ENCODE results near the gene RRBP1.

Gene RRBP1

DNA sequence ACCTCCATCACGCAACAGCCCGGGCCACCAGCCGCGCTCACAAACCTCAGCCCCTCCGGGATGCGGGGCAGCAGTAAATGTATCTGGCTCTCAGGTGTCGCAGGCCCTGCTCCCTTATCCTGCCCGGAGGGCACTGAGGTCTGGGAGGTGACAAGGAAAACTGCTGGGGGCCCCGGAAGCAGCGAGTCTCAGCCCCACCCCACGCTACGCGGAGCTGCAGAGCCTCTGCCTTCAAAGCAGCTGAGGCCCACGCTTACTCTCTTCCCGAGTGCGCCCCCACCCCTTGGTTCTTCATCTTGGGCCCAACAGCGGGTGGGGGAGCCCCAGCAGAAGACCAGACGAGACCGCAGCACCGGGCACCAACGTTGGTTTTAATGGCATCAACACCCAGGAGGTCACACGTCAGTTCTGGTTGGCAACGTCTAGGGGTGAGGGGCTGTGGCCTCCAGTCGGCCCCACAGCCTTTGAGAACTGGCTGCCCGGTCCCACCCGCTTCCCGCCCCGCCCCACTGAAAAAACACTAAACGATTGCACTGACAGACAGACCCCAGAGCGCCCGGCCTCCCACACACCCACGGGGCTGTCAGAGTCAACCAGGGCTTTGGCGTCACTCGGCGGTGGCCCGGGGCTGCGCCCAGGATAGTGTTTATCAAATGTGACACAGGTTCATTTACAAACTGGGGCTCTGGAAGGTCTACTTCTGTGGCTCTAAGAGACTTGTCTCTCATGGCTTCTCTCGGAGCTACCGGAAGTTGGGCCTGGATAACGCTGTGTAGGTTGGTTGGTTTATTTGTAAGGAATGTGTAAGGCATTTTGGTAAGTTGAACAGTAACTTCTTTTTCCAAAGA is 68.5 kb downstream of the RRBP1 start:
- Mint-ChIP-seq H3K36me3 (ENCODE audit: low read depth) (peaks cover 13% of the 10 kb centered on the region), H3K4me3 (peak overlapping the region in 2 of 3 experiments; percentile 5), H3K9me3 (no peaks in the 10 kb centered on the region), H3K27me3 (ENCODE audit: low read depth) (no peaks in the 10 kb centered on the region), H3K4me1 (peaks cover 14% of the 10 kb centered on the region), H3K27ac (peak overlapping the region; percentile 79 to 94 (median 88))
- TF ChIP-seq, protein P1, sequence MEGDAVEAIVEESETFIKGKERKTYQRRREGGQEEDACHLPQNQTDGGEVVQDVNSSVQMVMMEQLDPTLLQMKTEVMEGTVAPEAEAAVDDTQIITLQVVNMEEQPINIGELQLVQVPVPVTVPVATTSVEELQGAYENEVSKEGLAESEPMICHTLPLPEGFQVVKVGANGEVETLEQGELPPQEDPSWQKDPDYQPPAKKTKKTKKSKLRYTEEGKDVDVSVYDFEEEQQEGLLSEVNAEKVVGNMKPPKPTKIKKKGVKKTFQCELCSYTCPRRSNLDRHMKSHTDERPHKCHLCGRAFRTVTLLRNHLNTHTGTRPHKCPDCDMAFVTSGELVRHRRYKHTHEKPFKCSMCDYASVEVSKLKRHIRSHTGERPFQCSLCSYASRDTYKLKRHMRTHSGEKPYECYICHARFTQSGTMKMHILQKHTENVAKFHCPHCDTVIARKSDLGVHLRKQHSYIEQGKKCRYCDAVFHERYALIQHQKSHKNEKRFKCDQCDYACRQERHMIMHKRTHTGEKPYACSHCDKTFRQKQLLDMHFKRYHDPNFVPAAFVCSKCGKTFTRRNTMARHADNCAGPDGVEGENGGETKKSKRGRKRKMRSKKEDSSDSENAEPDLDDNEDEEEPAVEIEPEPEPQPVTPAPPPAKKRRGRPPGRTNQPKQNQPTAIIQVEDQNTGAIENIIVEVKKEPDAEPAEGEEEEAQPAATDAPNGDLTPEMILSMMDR (IDR thresholded peaks at IDR 0.05; ENCODE audit: unreplicated experiment in 3 of 3): no peak

DNA sequence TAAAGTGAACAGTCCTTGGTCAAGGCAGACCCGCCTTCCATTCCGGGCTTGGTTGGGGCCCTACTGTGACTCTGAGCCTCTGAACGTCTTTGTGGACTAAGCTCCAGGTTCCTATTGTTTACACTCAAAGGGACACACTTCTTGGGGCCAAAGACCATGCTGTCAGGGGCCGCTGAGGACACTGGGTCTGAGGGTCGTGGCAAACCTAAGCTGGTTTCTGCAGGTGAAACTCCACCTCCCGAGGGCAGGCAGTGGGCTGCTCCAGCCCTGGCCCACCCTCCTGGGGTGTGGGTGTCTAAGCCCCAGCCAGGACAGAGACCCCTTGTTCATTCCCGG is 69.1 kb downstream of the RRBP1 start:
- Mint-ChIP-seq H3K4me1 (peaks cover 14% of the 10 kb centered on the region), H3K27me3 (ENCODE audit: low read depth) (no peaks in the 10 kb centered on the region), H3K9me3 (no peaks in the 10 kb centered on the region), H3K36me3 (ENCODE audit: low read depth) (peaks cover 12% of the 10 kb centered on the region), H3K4me3 (no peak overlapping the region), H3K27ac (peak overlapping the region; percentile 20 to 85 (median 79))
- TF ChIP-seq, protein P1 (IDR thresholded peaks at IDR 0.05; ENCODE audit: unreplicated experiment in 3 of 3): no peak

DNA sequence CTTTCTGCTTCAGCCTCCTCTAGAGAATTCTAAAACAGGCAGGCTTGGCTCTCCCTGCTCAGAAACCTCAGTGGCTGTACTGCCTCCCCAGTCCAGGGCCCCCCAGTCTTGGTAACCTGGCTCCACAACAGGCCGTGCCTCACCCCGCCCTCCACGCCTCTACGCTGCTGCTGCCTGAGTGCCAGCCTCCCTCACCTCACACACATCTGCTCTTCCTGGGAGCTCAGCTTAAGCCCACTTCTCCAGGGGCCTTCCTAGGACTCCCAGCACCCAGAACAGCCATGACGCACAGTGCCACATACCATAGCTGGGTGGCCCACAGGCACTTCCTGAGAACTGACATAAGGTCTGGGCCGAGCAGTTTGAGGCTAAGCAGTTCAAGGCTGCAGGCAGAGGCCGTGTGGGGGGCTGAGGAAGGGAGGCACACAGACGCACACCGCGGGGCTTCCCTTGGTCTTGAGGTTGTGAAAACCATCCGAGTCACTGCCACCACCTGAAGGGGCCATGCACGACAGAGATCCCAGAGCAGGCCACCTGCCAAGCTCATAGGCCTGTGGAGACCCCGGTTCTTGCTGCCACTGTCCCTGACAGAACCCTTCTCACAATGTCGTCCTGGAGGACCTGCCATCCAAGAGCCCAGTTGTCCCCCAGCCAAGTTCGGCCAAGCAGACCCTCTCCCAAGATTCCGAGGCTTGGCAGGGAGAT is 69.6 kb downstream of the RRBP1 start:
- TF ChIP-seq, protein P1 (IDR thresholded peaks at IDR 0.05; ENCODE audit: unreplicated experiment in 3 of 3): no peak
- Mint-ChIP-seq H3K4me3 (no peak overlapping the region), H3K4me1 (peaks cover 14% of the 10 kb centered on the region), H3K27ac (peak overlapping the region; percentile 20 to 85 (median 79)), H3K9me3 (no peaks in the 10 kb centered on the region), H3K36me3 (ENCODE audit: low read depth) (peaks cover 16% of the 10 kb centered on the region), H3K27me3 (ENCODE audit: low read depth) (no peaks in the 10 kb centered on the region)

DNA sequence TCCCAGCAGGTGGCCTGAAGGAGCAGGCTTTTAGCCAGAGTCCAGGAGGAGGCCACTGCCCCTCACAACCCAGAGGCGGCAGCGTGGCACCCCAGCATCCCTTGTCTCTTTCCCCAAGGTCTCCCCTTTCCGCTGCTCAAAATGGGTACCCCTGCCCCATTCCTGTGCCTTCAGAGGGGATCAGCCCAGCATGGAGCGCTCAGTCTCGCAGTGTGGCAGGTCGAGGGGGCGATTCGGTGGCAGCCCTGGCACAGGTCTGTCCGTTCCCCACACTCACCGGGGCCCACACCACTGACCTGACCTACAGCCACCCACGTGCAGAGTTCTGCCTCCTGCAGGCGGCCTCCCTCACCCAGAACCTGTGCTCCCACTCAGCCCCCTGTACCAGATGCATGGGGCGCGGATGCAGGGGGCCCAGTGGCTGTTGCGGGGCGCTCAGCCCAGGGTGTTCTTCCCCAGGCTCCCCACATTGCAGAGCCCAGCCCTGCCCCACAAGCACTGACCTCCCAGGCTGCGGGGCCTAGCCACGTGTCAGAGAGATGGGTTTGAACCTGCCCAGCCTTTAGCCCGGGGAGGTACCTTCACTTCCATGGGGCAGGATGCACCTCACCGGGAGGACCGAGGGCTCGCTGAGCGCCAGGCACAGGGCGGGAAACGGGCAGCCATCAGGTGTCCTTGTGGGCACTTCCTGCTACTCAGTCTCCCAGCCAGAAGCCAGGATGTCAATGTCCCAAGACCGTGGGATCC is 70.3 kb downstream of the RRBP1 start:
- Mint-ChIP-seq H3K9me3 (no peaks in the 10 kb centered on the region), H3K36me3 (ENCODE audit: low read depth) (peaks cover 20% of the 10 kb centered on the region), H3K27me3 (ENCODE audit: low read depth) (no peaks in the 10 kb centered on the region), H3K4me1 (peaks cover 14% of the 10 kb centered on the region), H3K27ac (peak overlapping the region in 1 of 3 experiments; percentile 85), H3K4me3 (no peak overlapping the region)
- TF ChIP-seq, protein P1 (IDR thresholded peaks at IDR 0.05; ENCODE audit: unreplicated experiment in 3 of 3): peak; percentile 32 to 44 (median 40)

DNA sequence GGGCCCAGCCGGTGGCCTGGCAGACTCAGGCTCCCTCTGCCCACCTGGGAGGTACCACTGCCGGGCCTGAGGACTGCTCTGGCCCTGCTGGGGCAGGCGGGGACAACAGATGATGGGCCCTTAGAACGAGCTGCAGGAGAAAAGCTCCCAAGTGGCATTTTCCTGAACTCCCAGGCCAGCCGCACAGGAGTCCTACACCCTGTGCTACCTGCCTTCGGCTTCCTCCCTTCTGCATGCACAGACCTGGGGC is 70.8 kb downstream of the RRBP1 start:
- Mint-ChIP-seq H3K27ac (no peak overlapping the region), H3K27me3 (ENCODE audit: low read depth) (no peaks in the 10 kb centered on the region), H3K4me3 (no peak overlapping the region), H3K9me3 (no peaks in the 10 kb centered on the region), H3K4me1 (peaks cover 14% of the 10 kb centered on the region), H3K36me3 (ENCODE audit: low read depth) (peaks cover 20% of the 10 kb centered on the region)
- TF ChIP-seq, protein P1 (IDR thresholded peaks at IDR 0.05; ENCODE audit: unreplicated experiment in 3 of 3): no peak
